Measurements from ENCODE around the gene G3BP2.

DNA sequence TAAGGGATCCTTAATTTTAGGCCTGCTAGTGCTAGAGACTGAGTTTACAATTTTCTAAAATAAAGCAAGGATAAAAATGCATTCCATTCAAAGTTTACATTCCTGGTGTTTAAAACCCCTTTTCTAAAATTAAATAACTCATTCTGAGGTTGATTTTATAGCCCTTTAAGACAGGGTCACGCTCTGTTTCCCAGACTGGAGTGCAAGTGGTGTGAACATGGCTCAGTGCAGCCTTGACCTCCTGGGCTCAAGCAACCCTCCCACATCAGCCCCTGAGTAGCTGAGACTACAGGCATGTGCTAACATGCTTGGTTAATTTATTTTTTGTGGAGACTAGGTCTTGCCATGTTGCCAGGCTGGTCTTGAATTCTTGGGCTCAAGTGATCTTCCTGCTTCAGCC, 36.0 kb downstream of the G3BP2 start:
- no peak for TF ChIP-seq EZH2 (optimal IDR thresholded peaks at IDR 0.05; ENCODE audit: low read depth, low read length)
- TF ChIP-seq, protein P1, sequence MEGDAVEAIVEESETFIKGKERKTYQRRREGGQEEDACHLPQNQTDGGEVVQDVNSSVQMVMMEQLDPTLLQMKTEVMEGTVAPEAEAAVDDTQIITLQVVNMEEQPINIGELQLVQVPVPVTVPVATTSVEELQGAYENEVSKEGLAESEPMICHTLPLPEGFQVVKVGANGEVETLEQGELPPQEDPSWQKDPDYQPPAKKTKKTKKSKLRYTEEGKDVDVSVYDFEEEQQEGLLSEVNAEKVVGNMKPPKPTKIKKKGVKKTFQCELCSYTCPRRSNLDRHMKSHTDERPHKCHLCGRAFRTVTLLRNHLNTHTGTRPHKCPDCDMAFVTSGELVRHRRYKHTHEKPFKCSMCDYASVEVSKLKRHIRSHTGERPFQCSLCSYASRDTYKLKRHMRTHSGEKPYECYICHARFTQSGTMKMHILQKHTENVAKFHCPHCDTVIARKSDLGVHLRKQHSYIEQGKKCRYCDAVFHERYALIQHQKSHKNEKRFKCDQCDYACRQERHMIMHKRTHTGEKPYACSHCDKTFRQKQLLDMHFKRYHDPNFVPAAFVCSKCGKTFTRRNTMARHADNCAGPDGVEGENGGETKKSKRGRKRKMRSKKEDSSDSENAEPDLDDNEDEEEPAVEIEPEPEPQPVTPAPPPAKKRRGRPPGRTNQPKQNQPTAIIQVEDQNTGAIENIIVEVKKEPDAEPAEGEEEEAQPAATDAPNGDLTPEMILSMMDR (IDR thresholded peaks at IDR 0.05; ENCODE audit: low read length) = no peak
